Neural progenitor cell (in vitro differentiated cells): Measurements from ENCODE around the gene FCN3. TPM values are rescaled to one million over a fixed set of nuclear protein-coding genes. Genes with fewer than 3 reads are reported as not detected.
A peak's percentile ranks its signal among the peaks of the same experiment; 100 is the strongest.

Experiments used
- DNase-seq: peaks from one replicate; pipeline ENCODE4 v3.0.0-alpha.2; 2016; ENCODE audit warnings: low spot score
- H2AFZ ChIP-seq: fragments of 200-600 bp; sonication (generic); replicated peaks from 2 replicates; pipeline ENCODE4 v1.6.1; 2016; ENCODE audit warnings: antibody characterized with exemption
- H3F3A ChIP-seq: fragments of 200-600 bp; sonication (generic); 2 replicates; pipeline ENCODE4 v1.6.1; 2016; ENCODE audit warnings: antibody characterized with exemption, low read depth
- H3K27ac ChIP-seq: fragments of 200-600 bp; sonication (generic); 2 replicates; pipeline ENCODE4 v1.5.1; 2016; ENCODE audit warnings: mild to moderate bottlenecking
- H3K27me3 ChIP-seq: fragments of 200-600 bp; sonication (generic); 2 replicates; pipeline ENCODE4 v1.6.1; 2016; ENCODE audit warnings: mild to moderate bottlenecking, moderate library complexity
- H3K36me3 ChIP-seq: fragments of 200-600 bp; sonication (generic); 2 replicates; pipeline ENCODE4 v1.5.1; 2016
- H3K4me1 ChIP-seq: fragments of 200-600 bp; sonication (generic); 2 replicates; pipeline ENCODE4 v1.6.1; 2016; ENCODE audit warnings: mixed run types
- H3K4me2 ChIP-seq: fragments of 200-600 bp; sonication (generic); 2 replicates; pipeline ENCODE4 v1.6.1; 2016
- H3K4me3 ChIP-seq: fragments of 200-600 bp; sonication (generic); 2 replicates; pipeline ENCODE4 v1.5.1; 2016
- H3K79me2 ChIP-seq: fragments of 200-600 bp; sonication (generic); 2 replicates; pipeline ENCODE4 v1.6.1; 2016; ENCODE audit warnings: low read depth
- H3K9ac ChIP-seq: fragments of 200-600 bp; sonication (generic); 2 replicates; pipeline ENCODE4 v1.6.1; 2016
- H3K9me3 ChIP-seq: fragments of 200-600 bp; sonication (generic); 2 replicates; pipeline ENCODE4 v1.5.1; 2016; ENCODE audit warnings: low read depth
- H4K20me1 ChIP-seq: fragments of 200-600 bp; sonication (generic); 2 replicates; pipeline ENCODE4 v1.6.1; 2016; ENCODE audit warnings: low read depth
- H3K27ac Mint-ChIP-seq: 3 replicates; pipeline ENCODE4 v1.8.0; 2021; ENCODE audit warnings: mixed read lengths
- H3K27me3 Mint-ChIP-seq: 2 replicates; pipeline ENCODE4 v1.8.0; 2022; ENCODE audit warnings: low read depth, mild to moderate bottlenecking, inconsistent platforms, moderate library complexity, mixed read lengths; ENCODE audit not compliant: insufficient read depth
- H3K36me3 Mint-ChIP-seq: 3 replicates; pipeline ENCODE4 v1.8.0; 2021; ENCODE audit warnings: mixed read lengths
- H3K4me1 Mint-ChIP-seq: 3 replicates; pipeline ENCODE4 v1.8.0; 2021; ENCODE audit warnings: mixed read lengths
- H3K4me3 Mint-ChIP-seq: 3 replicates; pipeline ENCODE4 v1.8.0; 2021; ENCODE audit warnings: mild to moderate bottlenecking, moderate library complexity, mixed read lengths
- H3K9me3 Mint-ChIP-seq: 3 replicates; pipeline ENCODE4 v1.8.0; 2020; ENCODE audit warnings: mixed read lengths
- EZH2 ChIP-seq: fragments of 200-600 bp; sonication (generic); IDR thresholded peaks from 2 replicates; pipeline ENCODE4 v1.6.1; 2017; ENCODE audit warnings: antibody characterized with exemption, mild to moderate bottlenecking, moderate library complexity
- EZH2phosphoT487 ChIP-seq: fragments of 200-600 bp; sonication (generic); IDR thresholded peaks from 2 replicates; pipeline ENCODE4 v1.6.1; 2017; ENCODE audit warnings: antibody characterized with exemption
- total RNA-seq: library from RNA; depleted of rRNA; stranded (reverse); fragments of >200 nt; gene quantifications from 2 replicates; pipeline ENCODE4 v1.2.3, GENCODE V29; 2015; ENCODE audit warnings: low replicate concordance
- TF ChIP-seq, protein P1 (sequence below): fragments of 200-600 bp; sonication (generic); IDR thresholded peaks from 2 replicates; pipeline ENCODE4 v1.5.1; 2017; ENCODE audit warnings: antibody characterized with exemption, mild to moderate bottlenecking

FCN3 gene
- total RNA-seq, 1 donor from 2014 or later, result not detected

DNA sequence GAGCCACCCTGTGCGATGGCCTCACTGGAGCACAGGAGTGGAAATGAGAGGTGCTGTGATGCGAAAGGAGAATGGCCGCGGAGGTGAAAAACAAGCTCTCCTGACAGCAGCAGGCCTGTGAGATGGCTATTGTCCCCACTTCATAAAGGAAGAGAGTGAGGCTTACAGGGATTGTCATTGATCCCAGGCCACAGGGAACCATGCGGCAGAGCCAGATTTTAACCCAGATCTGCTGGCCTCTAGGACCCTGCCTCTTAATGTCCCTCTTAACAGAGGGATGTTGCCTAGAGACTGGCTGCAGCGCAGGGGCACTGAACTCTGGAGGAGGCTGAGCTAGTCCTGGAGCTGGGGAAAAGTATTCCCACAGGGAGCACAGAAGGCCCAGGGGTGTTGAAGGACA lies 35.9 kb downstream of the FCN3 start:
- Histone ChIP-seq H3K36me3 (no peaks in the 10 kb centered on the region), H3K4me2 (peak overlapping the region; percentile 70), H3K4me1 (peaks cover 42% of the 10 kb centered on the region), H3K27me3 (no peaks in the 10 kb centered on the region), H3K9me3 (no peaks in the 10 kb centered on the region), H3K79me2 (no peaks in the 10 kb centered on the region), H2AFZ (no peak overlapping the region), H4K20me1 (no peaks in the 10 kb centered on the region), H3K27ac (peak overlapping the region; percentile 76), H3K4me3 (no peak overlapping the region), H3K9ac (no peak overlapping the region), H3F3A (peaks cover 40% of the 10 kb centered on the region)
- Mint-ChIP-seq H3K4me3 (peak overlapping the region; percentile 69), H3K36me3 (peaks cover 9% of the 10 kb centered on the region), H3K27me3 (peaks cover 15% of the 10 kb centered on the region), H3K9me3 (no peaks in the 10 kb centered on the region), H3K27ac (peak overlapping the region; percentile 98), H3K4me1 (peaks cover 43% of the 10 kb centered on the region)
- TF ChIP-seq, protein P1, sequence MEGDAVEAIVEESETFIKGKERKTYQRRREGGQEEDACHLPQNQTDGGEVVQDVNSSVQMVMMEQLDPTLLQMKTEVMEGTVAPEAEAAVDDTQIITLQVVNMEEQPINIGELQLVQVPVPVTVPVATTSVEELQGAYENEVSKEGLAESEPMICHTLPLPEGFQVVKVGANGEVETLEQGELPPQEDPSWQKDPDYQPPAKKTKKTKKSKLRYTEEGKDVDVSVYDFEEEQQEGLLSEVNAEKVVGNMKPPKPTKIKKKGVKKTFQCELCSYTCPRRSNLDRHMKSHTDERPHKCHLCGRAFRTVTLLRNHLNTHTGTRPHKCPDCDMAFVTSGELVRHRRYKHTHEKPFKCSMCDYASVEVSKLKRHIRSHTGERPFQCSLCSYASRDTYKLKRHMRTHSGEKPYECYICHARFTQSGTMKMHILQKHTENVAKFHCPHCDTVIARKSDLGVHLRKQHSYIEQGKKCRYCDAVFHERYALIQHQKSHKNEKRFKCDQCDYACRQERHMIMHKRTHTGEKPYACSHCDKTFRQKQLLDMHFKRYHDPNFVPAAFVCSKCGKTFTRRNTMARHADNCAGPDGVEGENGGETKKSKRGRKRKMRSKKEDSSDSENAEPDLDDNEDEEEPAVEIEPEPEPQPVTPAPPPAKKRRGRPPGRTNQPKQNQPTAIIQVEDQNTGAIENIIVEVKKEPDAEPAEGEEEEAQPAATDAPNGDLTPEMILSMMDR, result no peak
- TF ChIP-seq EZH2 (no peak), EZH2phosphoT487 (no peak)
- DNase-seq, result peak; percentile 81

DNA sequence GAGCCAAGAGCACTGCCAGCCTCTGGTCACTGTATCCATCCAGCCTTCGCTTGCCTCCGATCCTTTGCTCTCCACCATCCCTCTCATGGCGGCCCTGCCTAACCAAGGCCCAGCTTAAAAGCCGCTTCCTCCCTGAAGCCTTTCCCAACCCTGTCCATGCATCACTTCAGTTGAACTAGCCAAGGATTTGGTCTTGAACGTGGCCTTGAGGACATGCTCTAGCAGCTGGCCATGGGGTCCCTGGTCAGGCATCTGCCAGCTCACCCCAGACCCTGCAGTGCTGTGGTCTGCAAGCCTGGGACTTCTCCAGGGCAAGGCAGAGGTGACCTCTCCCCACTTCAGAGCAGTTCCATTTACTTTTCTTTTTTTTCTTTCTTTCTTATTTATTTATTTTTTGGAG lies 37.9 kb downstream of the FCN3 start:
- H3K36me3 Mint-ChIP-seq, result peaks cover 12% of the 10 kb centered on the region
- peaks cover 9% of the 10 kb centered on the region for H3K27me3 Mint-ChIP-seq
- DNase-seq, result no peak

DNA sequence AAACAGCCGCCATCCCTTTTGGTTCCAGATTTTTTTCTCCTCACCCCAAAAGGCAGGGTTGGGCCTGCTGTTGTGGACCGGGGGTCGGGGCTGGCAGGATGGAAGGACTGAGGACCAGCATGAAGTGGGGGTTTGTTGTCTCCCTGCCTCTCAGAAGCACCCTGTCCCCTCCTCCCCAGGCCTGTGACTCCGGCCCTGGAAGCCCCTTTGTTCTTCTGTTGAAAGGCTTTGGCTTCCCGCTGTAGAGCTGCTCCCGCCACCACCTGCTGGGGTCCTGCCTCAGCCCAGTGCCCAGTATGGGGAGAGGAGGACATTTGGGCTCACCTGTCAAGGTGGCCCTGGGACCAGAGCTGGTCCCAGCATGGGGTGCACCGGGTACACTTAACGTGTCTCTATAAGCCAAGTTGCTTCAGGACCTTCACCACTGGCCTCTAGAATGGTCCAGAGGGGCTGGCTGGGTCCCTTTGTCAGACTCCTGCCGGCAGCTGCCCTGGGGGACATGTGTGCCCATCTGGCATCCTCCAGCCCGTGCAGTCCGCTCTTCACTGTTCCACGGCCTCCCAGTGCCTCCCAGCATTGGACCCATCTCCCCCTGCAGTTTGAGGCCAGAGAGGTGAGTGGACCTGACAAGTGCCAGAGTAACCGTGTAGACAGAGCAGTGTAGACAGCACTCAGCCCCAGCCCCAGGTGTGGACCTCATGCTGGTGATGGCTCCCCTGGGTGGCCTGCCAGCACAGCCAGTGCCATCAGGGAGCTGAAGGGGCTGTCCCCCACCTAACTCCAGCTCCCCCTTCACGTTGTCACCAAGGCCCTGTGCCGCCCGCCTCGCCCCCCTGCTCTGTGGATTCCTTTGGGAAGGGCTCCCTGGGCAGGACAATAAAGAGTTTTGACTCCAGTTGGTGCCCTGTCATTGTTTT lies 38.9 kb downstream of the FCN3 start:
- Histone ChIP-seq H3K27me3 (no peaks in the 10 kb centered on the region), H2AFZ (no peak overlapping the region), H3K79me2 (no peaks in the 10 kb centered on the region), H3K4me2 (no peak overlapping the region), H4K20me1 (peaks cover 3% of the 10 kb centered on the region), H3F3A (peaks cover 30% of the 10 kb centered on the region), H3K36me3 (no peaks in the 10 kb centered on the region), H3K9me3 (no peaks in the 10 kb centered on the region), H3K4me3 (no peak overlapping the region), H3K9ac (no peak overlapping the region), H3K4me1 (peaks cover 18% of the 10 kb centered on the region), H3K27ac (no peak overlapping the region)
- Mint-ChIP-seq H3K36me3 (peaks cover 12% of the 10 kb centered on the region), H3K9me3 (no peaks in the 10 kb centered on the region), H3K27me3 (peaks cover 5% of the 10 kb centered on the region), H3K4me3 (no peak overlapping the region), H3K27ac (peak overlapping the region; percentile 80), H3K4me1 (peaks cover 19% of the 10 kb centered on the region)
- no peak for DNase-seq
- TF ChIP-seq, protein P1, result no peak
- TF ChIP-seq EZH2phosphoT487 (no peak), EZH2 (no peak)

More for the DNA sequence above, 37.9 kb downstream of the FCN3 start:
- Histone ChIP-seq H3F3A (peaks cover 40% of the 10 kb centered on the region), H3K27ac (no peak overlapping the region), H2AFZ (no peak overlapping the region), H3K4me1 (peaks cover 28% of the 10 kb centered on the region), H3K27me3 (no peaks in the 10 kb centered on the region), H3K36me3 (no peaks in the 10 kb centered on the region), H4K20me1 (no peaks in the 10 kb centered on the region), H3K9ac (no peak overlapping the region), H3K4me3 (no peak overlapping the region), H3K9me3 (no peaks in the 10 kb centered on the region), H3K79me2 (no peaks in the 10 kb centered on the region), H3K4me2 (no peak overlapping the region)
- TF ChIP-seq, protein P1, result no peak
- TF ChIP-seq EZH2phosphoT487 (no peak), EZH2 (no peak)
- no peaks in the 10 kb centered on the region for H3K9me3 Mint-ChIP-seq
- H3K4me3 Mint-ChIP-seq, result no peak overlapping the region
- peak overlapping the region; percentile 80 for H3K27ac Mint-ChIP-seq
- peaks cover 28% of the 10 kb centered on the region for H3K4me1 Mint-ChIP-seq
